Measurements from ENCODE around the gene ICOSLG. TPM values are rescaled to one million over a fixed set of nuclear protein-coding genes. Genes with fewer than 3 reads are reported as not detected.
"Not testable (repeated sequence)": the region's sequence is repeated elsewhere in the genome, so short reads cannot be mapped to it uniquely, and the experiment has no call there.

ICOSLG gene, protein sequence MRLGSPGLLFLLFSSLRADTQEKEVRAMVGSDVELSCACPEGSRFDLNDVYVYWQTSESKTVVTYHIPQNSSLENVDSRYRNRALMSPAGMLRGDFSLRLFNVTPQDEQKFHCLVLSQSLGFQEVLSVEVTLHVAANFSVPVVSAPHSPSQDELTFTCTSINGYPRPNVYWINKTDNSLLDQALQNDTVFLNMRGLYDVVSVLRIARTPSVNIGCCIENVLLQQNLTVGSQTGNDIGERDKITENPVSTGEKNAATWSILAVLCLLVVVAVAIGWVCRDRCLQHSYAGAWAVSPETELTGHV
- total RNA-seq = 3.1 TPM

DNA sequence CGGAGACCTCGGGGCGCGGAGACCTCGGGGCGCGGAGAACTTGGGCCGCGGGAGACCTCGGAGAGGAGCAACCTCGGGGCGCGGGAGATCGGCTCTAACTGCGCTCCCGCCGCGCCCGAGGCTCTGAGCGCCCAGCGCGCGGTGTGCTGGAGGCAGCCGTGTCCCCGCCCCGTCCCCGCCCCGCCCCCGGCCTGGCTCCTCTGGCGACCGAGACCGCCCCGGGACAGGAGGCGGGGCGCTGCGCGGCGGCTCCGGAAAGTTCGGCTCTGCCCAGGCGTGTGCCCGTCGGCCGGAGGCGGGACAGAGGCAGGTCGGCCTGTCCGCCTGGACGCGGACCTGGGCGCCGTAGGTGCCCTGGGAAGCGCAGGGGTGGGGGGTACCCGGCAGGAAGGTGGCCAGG is at the start of gene ICOSLG:
Gene ICOSLG (minus strand): TSS at position 102 of the 400 bp plus-strand sequence. CDS start 126 bp downstream, outside the sequence.
- DNase-seq = not testable (repeated sequence)

DNA sequence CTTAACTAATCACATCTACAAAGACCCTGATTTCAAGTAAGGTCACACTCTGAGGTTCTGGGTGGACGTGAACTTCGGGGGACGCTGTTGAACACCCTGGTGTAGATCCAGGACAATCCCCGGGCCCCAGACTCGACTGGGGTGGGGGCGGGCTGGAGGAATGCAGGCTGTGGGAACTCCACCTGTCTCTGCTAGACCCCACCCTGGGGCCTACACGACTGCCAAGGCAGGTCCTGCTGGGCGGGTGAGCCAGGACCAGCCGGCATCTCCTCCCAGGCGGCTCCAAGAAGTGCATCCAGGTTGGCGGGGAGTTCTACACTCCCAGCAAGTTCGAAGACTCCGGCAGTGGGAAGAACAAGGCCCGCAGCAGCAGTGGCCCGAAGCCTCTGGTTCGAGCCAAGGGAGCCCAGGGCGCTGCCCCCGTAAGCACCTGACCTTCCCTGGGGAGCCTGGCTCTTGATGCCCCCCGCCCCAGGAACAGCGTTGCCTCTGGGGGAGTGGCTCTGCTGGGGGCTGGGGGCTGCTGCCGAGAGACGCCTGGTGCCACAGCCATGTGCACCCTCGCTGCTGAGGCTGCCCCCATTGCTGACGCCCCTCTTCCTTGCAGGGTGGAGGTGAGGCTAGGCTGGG is 48.8 kb upstream of the ICOSLG start:
- no peak for DNase-seq

DNA sequence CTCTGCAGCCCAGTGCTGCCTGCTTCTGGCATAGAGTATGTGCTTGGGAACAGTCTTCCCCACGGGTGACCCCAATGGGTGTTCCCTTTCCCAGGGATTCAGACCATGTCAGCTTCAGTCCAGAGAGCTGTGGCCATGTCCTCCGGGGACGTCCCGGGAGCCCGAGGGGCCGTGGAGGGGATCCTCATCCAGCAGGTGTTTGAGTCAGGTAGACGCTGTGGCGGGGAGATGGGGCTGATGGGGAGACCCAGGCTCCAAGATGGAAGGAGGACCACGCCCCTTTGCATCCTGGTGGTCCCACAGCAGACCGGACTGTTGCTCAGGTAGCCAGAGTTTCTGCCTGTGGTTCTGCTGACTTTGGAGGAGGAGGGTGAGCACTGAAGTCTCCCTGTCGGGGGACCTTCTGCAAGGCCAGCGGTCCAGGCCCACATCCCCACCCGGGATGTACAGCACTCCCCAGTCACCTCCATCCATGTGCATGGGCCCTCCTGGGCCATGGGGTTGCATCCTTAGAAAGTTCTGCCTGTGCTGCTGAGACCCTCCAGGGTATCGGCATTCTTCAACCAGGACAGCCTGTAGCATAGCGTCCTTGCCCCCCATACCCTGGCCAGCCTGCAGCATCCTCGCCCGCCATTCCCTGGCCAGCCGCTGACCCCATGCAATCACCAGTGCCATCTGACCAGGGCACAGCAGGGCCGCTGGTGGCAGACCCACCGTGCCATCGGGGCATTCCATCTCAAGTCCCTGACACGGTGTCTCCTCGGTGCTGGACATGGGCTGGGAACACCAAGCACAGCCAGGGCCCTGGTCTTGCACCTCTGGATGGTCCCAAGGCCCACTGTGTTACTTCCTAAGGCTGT is 47.7 kb upstream of the ICOSLG start:
- no peak for DNase-seq

DNA sequence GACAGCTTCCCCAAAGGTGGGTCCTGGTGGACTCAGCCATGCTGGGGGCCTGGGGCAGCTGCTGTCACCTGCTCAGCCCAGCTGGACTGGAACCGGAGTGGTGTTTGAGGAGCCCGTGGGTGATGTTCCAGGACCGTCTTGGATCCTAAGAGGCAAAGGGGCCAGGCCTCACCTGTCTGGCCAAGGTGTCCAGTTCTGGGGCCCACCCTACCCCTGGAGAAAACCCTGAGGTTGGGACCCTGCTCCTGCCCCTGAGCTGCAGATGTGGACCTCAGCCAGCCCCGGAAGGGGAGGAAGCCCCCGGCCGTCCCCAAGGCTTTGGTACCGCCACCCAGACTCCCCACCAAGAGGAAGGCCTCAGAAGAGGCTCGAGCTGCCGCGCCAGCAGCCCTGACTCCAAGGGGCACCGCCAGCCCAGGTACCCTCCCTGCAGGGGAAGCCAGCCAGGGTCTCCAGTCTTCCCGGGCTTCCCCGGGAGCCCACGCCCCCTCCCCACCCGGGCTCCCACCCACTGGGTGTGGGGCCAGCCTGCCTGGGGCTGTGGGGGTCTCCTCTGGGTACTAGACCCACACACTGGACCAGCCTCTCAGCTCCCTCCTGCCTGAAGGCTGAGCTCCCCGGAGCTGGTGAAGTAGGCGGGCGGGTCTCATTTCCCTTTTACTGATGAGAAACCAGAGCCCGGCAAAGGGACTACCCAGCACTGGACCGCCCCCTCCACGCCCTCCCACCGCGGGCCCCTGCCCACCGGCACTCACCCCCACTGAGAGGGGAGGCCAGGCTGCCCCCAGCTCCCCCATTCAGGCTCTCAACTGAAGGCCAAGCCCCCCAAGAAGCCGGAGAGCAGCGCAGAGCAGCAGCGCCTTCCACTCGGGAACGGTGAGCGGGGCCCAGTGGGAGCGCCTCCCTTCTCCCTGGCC is 46.2 kb upstream of the ICOSLG start:
- no peak for DNase-seq

DNA sequence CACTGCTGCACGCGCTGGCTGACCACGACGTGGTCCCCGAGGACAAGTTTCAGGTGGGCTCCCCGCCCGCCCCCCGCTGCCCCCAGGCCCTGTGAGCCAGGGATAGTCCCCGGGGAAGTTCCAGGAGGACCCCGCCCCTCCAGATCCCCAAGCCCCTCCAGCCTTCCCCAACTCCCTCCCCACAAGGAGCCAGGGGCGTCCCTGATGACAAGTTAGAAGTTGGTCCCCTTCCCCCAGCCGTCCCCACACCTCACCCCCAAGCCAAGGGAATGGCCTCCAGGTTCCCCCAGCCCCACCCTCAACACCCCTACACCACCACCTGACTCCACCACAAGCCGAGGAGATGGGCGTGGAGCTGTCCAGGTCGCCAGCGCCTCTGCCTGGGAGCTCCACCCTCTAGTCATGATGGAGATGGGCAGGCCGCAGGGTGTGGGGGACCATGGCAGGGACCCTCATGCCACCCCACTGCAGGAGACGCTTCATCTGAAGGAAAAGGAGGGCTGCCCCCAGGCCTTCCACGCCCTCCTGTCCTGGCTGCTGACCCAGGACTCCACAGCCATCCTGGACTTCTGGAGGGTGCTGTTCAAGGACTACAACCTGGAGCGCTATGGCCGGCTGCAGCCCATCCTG is 45.5 kb upstream of the ICOSLG start:
- DNase-seq = no peak

DNA sequence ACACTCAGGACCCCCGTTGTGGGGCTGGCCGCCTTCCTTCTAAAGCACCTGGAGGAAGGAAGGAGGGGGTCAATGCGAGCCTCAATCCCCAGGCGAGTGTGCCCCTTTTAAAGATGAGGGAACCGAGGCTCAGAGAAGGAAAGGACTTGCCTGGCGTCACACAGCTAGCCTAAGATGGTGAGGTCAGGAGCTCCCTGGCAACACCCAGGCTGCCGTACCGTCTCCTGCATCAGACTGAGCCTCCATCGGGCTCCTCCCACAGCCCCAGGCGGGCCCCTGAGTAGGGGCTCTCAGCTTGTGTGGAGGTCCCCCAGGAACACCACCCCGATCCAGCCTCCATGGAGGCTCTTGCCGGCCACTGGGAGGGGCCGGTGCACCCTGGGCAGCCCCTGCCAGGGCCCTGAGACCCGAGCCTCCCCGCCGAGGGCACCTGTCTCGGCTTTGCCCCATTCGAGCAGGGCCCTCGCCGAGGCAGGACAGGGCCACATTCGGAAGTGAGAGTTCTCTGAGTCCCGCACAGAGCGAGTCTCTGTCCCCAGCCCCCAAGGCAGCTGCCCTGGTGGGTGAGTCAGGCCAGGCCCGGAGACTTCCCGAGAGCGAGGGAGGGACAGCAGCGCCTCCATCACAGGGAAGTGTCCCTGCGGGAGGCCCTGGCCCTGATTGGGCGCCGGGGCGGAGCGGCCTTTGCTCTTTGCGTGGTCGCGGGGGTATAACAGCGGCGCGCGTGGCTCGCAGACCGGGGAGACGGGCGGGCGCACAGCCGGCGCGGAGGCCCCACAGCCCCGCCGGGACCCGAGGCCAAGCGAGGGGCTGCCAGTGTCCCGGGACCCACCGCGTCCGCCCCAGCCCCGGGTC is 44.6 kb upstream of the ICOSLG start, which contains the start of gene AIRE:
Gene AIRE (plus strand): TSS at position 739 of the 855 bp plus-strand sequence. CDS start 131 bp downstream, outside the sequence.
- peak; percentile 28 for DNase-seq

DNA sequence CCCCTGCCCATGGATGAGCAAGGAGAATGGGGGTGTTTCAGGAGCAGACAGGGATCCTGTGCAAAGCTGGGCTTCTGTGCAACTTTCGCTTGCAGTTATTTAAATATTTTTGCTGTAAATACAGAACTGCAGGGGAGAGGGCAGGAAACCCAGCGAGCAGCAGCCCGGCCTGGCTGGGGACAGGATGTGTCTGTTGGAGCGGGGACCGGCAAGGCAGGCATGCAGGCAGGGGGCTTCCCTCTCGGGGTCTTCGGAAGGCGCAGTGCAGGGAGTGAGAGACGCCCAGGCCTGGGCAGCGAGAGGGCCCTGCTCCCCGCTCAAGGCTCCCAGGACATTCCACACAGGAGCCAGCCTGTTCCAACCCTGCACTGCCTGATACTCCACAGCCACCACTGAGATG is 43.2 kb upstream of the ICOSLG start:
- no peak for DNase-seq

DNA sequence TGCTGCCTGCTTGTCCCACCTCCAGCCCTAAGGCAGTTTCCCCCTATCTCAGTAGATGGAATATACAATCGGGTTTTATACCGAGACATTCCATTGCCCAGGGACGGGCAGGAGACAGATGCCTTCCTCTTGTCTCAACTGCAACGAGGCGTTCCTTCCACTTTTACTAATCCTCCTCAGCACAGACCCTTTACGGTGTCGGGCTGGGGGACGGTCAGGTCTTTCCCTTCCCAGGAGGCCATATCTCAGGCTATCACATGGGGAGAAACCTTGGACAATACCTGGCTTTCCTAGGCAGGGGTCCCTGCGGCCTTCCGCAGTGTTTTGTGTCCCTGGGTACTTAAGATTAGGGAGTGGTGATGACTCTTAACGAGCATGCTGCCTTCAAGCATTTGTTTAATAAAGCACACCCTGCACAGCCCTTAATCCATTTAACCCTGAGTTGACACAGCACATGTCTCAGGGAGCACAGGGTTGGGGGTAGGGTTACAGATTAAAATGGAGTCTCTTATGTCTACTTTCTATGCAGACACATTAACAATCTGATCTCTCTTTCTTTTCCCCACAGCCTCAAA is 42.6 kb upstream of the ICOSLG start:
- not testable (repeated sequence) for DNase-seq

DNA sequence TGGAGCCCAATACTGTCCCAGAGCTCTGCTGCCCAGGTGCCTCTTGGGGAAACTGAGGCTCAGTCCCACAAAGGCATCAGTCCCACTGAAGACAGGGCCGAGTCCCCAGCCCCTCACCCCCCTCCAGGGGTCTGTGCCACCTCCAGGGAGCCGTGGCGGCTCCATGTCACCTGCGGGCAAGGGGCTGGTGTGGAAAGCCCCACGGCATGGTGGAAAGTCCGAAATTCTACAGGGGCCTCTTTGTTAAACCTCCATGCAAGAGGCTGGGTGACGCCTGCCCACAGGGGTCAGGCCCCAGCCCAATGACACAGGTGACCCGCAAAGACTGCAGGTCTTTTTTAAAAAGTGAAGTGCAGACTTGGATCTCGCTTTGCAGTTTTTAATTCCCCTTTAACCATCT is 41.6 kb upstream of the ICOSLG start:
- DNase-seq = no peak

DNA sequence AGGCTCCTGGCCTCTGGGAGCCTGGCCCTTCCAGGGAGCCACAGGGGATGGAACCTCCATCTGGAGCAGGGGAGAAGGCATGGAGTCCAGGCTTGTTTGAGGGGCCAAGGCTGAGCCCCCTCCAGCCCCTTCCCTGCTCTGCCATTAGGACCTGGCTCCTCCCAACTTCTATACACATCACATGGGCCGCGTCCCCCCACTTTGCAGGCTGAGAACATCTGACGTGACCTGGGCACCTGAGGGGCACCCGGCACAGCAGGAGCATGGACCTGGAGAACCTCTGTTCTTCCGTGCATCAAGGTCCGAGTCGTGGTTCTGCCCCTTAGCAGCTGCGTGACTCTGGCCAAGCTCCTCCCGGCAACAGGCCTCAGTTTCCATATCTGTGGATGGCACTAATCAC is 41.1 kb upstream of the ICOSLG start:
- no peak for DNase-seq

DNA sequence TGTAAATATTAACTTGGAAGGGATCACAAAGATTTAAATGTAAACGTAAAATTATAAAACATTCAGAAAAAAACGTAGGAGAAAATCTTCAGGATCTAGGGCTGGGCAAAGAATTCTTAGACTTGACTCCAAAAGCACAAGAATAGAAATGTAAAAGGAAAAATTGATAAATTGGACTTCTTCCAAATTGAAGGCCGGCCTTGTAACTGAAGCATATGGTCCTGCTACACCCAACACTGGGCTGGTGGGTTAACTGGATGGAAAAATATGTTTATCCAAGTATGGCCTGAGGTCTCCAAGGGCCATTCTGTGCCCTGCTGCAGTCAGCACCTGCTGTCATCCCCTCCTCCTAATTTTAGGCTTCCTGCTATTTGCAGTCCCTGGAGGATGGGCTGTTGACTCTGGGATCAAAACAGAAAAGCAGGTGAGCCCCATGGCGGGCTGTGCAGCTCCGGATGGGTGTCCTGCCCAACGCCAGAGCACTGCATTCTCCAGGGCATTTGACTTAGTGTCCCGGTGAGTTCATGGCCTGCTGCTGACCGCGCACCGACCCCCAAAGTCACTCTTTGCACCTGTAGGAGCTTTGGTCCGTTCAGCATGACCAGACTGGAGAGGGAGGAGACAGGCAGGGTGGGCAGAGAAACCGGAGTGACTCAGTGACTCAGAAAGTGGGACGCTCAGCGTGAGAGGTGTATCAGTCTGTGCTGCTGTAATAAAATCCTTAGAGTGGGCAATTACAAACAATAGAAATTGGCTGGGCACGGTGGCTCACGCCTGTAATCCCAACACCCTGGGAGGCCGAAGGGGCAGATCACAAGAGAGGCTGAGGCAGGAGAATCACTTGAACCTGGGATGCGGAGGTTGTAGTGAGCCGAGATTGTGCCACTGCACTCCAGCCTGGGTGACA is 38.9 kb upstream of the ICOSLG start:
- peak; percentile 50 for DNase-seq

DNA sequence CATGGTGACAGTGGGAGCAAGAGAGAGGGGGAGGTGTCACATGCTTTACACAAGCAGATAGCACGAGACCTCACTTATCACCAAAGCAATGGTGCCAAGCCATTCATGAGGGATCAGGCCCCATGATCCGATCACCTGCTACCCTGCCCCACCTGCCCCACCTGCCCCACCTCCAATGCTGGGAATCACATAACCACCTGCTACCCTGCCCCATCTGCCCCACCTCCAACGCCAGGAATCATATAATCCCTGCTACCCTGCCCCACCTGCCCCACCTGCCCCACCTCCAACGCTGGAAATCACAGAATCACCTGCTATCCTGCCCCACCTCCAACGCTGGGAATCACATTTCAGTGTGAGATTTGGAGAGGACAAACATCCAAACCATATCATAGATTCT is 34.3 kb upstream of the ICOSLG start:
- no peak for DNase-seq

DNA sequence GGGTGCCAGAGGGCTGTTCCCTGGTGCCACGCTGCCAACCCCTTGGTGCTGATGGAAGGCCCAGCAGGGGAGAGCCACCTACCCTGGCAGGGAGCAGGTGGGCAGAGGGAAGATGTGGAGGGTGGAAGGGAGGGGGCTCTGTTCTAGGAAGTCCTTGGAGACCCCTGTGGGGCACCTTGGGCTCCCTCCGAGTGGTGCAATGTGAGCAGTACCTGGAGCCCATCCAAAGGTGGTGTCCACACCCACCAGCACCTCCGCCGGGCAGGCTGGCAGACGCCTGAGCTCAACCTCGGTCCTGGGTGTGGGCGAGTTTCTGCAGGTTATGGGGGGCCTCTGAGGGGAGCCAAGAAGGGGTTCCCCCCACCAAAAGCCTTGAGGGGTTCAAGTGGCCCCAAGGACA is 32.3 kb upstream of the ICOSLG start:
- DNase-seq = no peak

DNA sequence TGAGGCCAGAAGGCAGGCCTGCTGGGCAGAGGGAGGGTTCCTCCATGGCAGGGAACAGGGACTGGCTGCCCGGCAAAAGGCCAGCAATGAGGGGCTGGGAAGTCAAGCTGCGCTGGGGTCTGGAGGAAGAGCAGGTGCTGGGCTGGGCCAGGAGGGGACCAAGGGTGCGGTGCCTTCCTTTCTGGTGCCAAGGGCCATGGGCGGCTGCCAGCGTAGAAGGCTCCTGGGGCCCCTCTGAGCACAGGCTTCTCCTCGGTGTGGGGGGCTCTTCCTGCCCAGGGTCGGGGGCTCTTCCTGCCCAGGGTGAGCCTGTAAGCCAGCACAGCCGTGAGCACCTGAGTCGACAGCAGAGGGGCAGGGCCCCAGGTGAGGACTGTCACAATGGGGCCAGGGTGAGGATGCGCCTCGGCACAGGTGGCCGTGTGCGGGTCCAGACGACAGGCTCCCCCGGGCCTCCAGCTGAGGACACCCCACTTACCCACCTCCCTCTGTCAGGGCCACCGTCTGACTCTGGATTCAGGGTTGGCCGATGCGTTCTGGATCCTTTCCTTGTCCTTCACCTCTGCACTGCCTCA is 31.6 kb upstream of the ICOSLG start:
- DNase-seq = no peak

DNA sequence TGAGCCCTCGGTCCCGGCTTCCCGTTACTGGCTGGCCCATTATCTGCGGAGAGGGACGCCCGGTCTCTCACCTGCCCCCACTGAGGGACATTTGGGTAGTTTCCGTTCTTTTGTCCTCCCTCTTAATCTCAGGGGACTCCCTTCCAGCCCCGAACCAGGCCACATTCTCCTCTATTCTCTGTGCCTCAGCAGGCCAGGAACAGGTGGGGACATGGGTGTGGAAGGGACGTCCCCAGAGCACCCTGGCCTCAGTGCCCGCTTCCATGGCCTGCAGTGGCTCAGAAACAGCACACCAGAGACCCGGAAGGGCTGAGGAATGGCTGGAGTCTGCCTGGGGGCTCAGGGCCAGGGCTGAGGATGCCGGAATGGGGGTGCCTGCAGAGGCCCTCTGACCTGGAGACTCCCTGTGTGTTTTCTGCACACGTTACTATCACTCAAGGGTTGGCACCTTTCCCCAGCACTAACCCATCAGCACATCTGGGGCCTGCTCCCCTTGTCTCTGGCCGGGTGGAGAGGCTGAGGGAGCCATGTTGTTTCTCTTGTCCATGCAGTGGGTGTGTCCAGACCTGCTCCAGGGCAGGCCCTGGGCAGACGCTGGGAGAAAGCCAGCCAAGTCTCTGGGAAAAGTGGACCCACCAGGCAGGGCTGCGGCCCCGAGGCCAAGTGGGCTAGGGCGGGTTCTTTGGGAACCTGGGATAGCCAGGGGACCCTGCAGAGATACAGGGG is 31.0 kb upstream of the ICOSLG start:
- DNase-seq = no peak

DNA sequence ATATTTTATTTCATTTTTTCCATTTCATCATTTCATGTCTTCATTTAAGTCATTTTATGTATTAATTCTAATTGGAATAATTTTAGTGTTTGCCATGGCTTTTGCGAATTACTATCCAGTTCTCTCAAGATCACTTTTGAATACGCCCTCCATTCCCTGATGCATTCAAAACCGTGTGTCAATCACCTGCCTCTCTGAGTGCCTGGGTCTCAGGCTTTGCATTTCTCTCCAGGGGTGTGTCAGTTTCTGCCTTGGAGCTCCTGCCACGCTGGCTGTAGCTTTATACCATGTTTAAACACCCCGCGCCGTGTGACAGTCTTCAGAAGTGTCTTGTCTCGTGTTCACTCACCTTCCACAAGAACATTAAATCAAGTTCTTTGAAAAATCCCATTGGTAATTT is 28.3 kb upstream of the ICOSLG start:
- no peak for DNase-seq

DNA sequence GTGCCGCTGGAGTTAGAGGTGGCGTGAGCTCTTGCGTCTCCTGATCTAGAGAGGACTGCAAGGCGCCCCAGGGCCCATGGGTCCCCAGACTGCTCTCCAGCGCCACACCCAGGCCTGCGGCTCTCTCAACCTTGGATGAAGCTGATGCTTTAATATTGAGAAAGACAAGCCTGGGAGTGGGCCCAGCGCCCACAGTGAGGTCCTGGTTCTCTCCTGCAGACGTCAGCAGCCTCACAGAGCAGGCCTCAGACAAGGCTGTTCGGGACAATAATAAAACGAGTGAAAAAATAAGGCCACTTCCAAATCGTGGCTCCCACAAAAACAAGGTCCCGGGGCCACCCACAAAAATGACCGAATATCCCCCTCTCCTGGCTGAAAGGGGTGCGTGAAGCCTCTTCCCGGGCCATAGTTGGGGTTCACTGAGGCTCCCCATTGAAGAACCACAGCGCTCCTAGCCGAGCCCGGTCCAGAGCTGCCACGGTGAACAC is 27.0 kb upstream of the ICOSLG start:
- DNase-seq = no peak
